GM12875 (cell line): ENCODE measurements around the gene DENND1C.

Source experiments
- H3K4me3 ChIP-seq: one replicate; pipeline ENCODE4 v1.5.1; 2011; ENCODE audit warnings: low read depth, low read length, control low read depth
- CTCF ChIP-seq: IDR thresholded peaks from 2 replicates; pipeline ENCODE4 v1.5.1; 2011; ENCODE audit warnings: low read depth, mild to moderate bottlenecking, control low read depth, inconsistent platforms, low read length, moderate library complexity, borderline replicate concordance; ENCODE audit not compliant: insufficient read depth

The DENND1C gene

DNA sequence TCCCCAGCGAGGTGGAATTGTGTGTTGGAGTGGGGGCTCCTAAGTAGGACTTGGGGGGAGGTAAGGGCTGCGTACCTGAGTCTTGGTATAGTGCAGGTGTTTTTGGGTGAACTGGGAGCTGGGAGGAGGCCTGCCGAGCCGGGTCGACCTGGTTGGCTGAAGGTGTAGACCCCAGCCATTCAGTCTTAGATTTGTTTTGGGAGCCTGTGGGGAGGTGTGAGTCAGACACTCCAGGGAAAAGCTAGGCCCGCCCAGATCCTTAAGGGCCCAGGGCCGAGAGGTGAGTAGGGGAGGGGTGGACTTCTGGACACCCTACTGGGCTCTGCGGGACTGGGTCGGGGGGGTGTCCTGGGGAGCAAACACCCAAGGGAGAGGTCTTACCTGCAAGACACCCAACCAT, 16.6 kb downstream of the DENND1C start:
- H3K4me3 ChIP-seq: no peak overlapping the region

DNA sequence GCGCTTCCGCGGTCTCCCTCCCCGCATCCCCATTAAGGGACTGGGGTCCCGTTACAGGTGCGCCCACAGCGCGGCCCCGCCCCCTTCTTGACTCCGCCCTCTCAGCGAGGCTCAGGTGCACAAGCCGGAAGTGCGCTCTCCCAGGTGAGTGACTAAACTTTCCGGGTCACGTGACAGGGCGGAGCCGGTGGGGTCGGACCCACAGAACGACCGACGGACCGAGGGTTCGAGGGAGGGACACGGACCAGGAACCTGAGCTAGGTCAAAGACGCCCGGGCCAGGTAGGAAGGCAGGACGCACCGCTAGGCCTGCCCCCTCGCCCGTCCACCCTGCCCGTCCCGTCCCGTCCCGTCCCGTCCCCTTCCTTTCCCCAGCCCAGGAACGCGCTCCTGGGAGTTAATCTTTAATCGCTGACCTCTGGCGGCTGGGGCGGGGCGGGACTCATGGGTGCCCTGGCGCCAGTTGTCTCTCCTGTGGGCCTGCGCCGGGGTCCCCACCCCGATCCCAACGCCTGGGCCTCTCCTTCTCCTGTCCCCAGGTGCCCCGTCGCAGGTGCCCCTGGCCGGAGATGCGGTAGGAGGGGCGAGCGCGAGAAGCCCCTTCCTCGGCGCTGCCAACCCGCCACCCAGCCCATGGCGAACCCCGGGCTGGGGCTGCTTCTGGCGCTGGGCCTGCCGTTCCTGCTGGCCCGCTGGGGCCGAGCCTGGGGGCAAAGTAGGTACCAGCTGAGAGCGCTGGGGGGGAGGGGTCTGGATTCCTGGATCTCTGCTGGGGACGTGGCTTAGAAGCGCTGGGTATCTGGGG, 17.3 kb downstream of the DENND1C start, which contains the start of gene CRB3:
Gene CRB3, plus strand, starts transcription at position 202 of the 804 bp plus-strand sequence. Its CDS starts 431 bp downstream, at position 633.
- H3K4me3 ChIP-seq: no peak within 1 kb of the TSS
- no peak for TF ChIP-seq CTCF

More for the DNA sequence above, 16.6 kb downstream of the DENND1C start:
- no peak for TF ChIP-seq CTCF

GRCh38 chr19:6460099-6460884, 21.3 kb downstream of the DENND1C start:
- peak overlapping the region; percentile 92 for H3K4me3 ChIP-seq
- TF ChIP-seq CTCF: peak; percentile 85

DNA sequence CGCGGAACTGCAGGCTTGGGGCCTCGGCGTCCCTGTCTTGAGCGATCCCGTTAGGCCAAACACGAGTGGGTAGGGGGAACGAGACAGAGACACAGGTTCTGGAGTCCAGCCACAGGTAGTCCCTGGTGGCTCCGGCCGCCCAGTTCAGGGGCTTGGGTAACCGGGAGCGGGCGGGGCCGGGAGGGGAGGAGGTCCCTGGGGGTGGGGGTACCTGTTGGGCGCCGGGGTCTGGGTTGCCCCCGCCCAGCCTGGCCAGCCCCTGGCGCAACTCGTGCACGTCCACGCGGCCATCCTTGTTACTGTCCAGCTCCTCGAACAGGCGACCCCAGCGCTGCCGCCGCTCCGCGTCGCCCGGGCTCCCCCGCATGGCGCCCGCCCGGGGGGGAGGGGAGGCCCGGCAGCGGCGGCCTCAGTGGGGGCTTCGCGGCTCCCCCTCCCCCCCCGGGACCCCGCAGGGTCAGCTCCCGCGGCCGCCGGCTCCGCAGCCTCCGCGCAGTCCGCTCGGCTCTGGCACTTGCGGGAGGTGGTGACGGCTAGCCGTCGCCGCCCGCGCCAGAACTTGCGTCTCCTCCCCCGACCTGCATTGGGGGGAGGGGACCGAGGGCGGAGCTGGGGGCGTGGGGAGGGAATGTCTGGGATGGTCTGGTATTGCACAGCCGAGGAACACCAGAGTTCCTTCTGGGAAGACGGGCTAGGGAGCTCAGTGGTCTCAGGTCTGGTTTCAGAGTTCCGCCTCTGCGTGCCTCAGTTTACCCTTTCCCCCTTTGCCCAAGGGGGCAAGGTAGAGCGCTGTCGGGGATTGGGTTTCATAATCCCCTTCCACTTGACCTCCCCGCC, 22.1 kb downstream of the DENND1C start, which contains the start of gene SLC25A23:
Gene SLC25A23, minus strand, starts transcription at position 531 of the 837 bp plus-strand sequence. Its CDS starts 164 bp downstream, at position 367.
- peak within 1 kb of the TSS; percentile 92 for H3K4me3 ChIP-seq
- no peak for TF ChIP-seq CTCF

- TF ChIP-seq CTCF: no peak
- peak overlapping the region; percentile 92 for H3K4me3 ChIP-seq
Observed at GRCh38 chr19:6458695-6459261, 22.8 kb downstream of the DENND1C start.

DNA sequence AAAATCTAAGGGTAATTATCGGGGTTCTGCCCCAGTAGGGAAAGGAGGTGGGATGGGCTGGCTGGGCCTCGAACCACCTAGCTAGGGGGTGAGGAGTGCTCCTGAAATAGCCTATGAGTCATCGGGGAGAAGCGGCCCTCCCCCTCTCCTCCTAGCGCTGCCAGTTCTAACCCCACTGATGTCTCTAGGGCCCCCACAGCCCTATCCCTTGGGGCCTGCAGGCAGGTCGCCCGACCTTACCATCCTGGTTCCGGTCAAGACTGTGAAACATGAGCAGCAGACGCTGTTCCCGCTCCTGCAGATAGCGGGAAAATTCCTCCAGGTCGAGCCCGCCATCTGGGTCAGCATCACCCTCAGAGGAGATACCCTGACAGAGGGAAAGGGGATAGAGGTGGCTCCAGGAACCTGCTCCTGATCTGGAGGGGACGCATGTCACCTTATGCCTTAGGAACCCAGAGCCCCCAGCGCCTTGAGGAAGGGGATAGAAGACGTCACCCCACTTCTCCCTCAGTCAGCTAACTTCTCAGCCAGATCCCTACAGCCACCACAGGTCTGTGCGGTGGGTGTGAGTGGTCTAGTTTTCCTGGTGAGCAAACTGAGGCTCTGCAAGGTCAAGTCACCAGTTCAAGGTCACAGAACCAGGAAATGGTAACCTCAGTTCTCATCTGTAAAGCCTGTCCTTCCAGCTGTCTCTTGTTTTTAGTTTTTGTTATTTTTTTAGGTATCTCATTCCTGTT, 23.5 kb downstream of the DENND1C start:
- peak overlapping the region; percentile 92 for H3K4me3 ChIP-seq
- TF ChIP-seq CTCF: no peak
